Brain pericyte (primary cell): ENCODE results near the gene NT5E.
A peak's percentile ranks its signal among the peaks of the same experiment; 100 is the strongest.
"Not testable (repeated sequence)": the region's sequence is repeated elsewhere in the genome, so short reads cannot be mapped to it uniquely, and the experiment has no call there.

Experiments
- DNase-seq: peaks from one replicate; pipeline ENCODE4 v3.0.0-alpha.2; 2012; ENCODE audit warnings: low read depth, low spot score

The NT5E gene

DNA sequence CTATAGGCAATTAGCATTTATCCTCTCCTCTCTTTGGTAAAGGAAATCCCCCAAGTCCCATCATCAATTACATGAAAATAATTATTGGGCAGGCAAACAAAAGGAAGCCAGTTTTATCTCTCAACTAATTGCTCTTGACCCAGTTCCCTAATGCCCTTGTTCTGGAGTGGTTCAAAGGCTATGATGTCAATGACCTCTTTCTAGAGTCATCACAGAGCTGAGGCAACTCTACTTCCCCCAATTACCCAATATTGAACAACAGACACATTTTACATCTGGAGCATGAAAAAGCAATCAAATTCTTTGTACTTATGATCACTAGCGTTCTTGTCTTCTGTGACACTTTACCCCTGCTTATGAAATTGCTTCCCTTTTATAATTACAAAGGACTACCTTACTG lies 43.5 kb downstream of the NT5E start:
- DNase-seq: no peak

DNA sequence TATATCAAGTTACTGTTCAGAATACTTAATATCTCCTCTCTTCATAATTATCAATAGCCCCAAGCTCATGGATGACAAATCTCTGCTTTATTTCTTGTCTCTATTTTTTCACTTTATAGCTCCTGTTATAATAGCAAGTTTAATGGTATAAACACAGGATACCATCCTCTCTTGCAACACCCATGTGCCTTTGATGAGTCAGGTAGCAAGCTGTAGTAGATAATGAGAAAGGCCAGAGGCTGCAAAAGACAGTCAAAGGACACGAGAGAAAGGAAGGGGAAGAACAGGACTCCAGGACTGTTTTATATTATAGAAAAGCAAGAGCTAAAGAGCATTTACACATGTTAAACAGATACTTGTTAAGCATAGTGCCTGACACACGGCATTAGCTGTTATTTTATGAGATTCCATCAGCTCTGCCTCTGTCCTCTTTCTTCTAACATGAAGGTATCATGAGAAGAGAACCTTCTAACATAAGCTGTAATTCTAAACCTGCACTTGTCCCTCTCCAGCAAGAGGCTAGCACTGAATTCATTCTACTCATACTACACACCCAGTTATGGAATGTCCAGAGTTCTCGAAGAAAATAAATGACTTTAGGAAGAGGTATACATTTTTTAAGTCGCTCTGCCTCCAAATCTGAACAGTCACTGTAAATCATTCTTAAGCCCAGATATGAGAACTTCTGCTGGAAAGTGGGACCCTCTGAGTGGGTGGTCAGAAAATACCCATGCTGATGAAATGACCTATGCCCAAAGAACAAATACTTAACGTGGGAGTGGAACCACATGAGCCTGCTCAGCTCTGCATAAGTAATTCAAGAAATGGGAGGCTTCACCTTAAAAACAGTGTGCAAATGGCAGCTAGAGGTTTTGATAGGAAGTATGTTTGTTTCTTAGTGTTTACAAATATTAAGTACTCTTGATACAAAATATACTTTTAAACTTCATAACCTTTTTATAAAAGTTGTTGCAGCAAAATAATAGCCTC lies 45.0 kb downstream of the NT5E start:
- no peak for DNase-seq

DNA sequence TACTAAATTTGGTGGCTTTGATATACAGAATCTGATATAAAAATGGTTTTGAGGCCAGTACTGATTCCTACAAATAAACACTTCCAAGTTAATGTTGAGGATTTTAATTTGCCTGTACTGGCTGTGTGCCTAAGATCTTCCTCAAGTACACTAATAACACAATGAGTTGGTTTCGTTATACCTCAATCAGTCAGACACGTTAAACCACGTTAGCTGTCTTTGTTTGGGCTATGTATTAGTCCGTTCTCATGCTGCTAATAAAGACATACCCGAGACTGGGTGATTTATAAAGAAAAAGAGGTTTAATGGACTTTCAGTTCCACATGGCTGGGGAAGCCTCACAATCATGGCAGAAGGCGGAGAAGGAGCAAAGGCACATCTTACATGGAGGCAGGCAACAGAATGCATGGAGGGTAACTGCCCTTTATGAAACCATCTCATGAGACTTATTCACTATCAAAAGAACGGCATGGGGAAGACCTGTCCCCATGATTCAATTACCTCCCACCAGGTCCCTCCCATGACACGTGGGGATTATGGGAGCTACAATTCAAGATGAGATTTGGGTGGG lies 46.2 kb downstream of the NT5E start:
- no peak for DNase-seq

DNA sequence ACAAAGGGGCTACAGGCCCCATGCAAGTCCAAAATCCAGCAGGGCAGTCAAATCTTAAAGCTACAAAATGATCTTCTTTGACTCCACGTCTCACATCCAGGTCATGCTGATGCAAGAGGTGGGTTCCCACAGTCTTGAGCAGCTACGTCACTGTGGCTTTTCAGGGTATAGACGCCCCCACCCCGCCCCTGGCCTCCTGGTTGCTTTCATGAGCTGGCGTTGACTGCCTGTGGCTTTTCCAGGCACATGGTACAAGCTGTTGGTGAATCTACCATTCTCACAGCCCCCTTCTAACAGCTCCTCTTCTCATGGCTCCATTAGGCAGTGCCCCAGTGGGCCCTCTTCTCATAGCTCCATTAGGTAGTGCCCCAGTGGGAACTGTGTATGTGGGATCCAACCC lies 47.0 kb downstream of the NT5E start:
- DNase-seq: no peak

DNA sequence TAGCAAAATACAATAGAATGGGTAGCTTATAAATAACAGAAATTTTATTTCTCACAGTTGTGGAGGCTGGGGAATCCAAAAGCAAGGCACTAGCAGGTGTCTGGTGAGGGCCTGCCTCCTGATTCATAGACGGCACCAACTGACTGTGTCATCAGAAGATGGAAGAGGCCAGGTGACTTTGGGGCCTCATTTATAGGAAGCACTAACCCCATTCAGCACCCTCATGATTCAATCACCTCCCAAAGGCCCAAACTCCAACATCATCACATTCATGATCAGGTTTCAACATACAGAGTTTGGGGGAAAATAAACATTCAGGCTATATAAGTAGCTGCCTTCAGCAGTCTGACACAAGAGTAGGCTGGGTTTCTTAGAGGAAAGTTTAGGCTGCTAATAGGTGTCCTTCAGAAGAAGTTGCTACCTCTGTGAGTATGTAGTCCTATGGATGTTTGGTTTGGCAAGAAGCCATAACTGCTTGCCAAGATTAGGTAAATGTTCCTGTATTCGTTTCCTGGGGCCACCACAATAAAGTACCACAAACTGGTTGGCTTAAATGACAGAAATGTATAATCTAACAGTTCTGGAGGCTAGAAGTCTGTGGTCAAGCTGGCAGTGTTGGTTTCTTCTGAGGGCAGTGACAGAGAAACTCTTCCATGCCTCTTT lies 48.8 kb downstream of the NT5E start:
- DNase-seq: peak; percentile 6

DNA sequence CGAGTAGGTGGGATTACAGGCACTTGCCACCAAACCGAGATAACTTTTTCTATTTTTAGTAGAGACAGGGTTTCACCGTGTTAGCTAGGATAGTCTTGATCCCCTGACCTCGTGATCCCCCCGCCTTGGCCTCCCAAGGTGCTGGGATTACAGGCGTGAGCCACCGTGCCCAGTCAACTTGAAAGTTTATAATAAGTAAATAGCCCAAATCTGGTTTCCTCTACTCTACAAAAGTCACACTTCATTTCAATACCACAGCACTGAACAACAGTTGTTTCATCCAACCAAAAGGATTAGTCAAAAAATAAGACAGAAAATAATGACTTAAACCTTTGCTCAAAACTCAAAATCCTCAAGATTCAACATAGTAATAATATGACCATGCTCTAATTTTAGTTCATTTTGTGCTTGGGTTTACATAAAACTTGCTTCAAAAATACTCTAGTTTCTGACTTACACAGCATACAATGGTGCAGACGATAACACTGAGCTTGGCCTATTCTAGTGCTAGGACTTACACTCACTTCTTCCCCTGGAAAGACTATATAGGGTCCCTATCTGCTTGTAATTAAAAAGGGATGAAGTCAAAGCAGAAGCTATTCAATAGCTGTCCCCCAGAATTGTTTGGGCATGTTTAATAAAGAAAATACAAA lies 56.7 kb downstream of the NT5E start:
- DNase-seq: no peak

DNA sequence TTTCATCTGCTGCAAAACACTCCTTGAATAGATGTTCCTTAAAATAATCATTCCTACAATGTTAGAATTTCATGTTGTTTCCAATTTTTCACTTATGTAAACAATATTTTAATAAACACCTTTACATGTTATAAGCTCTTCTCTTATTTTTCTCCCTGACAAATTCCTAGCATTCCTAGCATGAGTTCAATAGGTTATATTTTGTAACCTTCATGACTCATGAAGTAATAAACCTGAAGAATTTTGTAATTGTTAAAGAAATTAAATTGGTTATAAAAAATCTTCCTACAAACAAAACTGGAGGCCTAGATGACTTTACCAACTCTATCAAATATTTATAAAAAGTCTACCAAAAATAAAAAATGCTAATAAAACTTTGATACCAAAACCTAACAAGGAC lies 66.3 kb downstream of the NT5E start:
- no peak for DNase-seq

DNA sequence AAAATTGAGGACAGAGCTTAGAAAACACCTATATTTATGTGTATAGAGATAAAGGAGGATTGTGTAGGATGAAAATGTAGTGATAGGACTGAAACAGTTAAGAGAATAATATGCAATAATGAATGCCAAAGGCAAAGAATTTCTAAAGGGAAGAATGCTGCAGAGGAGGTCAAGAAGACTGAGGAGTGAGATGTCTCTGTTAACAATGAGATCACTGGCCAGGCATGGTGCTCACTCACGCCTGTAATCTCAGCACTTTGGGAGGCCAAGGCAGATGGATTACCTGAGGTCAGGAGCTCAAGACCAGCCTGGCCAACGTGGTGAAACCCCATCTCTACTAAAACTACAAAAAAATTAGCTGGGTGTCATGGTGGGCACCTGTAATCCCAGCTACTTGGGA lies 74.4 kb downstream of the NT5E start:
- DNase-seq: not testable (repeated sequence)

DNA sequence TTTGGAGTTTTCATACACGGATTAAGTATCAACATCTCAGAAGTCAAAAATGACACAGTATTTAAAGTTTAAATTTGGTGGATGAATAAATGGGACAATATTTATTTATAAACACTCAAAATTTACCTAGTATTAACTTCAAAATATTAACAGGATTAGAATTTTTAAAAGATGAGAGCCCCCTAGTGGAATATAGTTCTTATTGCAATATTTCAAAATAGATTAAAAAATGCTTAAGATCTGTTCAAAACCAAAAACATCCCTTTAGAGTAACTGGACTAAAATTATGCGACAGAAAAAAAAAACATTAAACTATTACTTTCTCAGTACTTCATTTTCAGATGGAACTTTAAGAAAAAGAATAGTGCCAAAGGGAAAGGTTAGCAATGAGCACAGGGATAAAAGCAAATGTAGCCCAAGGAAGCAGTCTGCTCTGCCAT lies 87.2 kb downstream of the NT5E start:
- DNase-seq: peak; percentile 1

DNA sequence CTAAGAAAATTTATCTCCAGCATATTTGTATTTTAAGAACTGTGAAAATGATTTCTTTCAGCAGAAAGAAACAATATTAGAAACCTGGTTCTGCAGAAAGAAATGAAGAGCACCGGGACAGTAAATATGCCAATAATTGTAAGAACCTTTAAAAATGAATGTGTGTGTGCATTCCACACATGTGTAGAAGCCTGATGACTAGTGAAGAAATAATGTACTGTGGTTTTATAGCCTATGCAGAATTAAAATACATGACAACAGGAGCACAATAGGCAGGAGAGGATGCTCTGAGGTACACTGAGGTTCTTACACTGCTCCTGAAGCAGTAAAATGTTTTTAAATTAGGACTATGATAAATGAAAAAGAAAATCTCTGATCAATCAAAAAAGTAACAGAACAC lies 94.9 kb downstream of the NT5E start:
- DNase-seq: no peak
